T-helper 1 cell treated with Interleukin-12 subunit alpha and Interleukin-12 subunit beta and Interleukin-4 antibody, amounts not matched to agents 30 ng/mL and 1 ng/mL, for 36 hours (primary cell): ENCODE results near the gene PLEKHA6. TPM values are rescaled to one million over a fixed set of nuclear protein-coding genes. Genes with fewer than 3 reads are reported as not detected.
"Not testable (repeated sequence)": the region's sequence is repeated elsewhere in the genome, so short reads cannot be mapped to it uniquely, and the experiment has no call there.

Source experiments
- intact Hi-C: fragments of 100-400 bp; cut with micrococcal nuclease; formaldehyde crosslinking; loops from one replicate; pipeline ENCODE4 v1.15.1; 2024
- total RNA-seq: library from RNA; stranded (reverse); gene quantifications from 2 replicates; pipeline ENCODE4 v1.2.3, GENCODE V29; 2022

The PLEKHA6 gene
- total RNA-seq, 1 donor from 2014 or later: 0.32 TPM

- intact Hi-C loops: no loop called here
Observed at GRCh38 chr1:204338360-204338759, 21.4 kb downstream of the PLEKHA6 start.

- intact Hi-C loops: no loop called here
Observed at GRCh38 chr1:204337583-204337982, 22.1 kb downstream of the PLEKHA6 start.

- intact Hi-C loops: no loop called here
Observed at GRCh38 chr1:204337036-204337429, 22.7 kb downstream of the PLEKHA6 start.

- intact Hi-C loops: no loop called here
Observed at GRCh38 chr1:204336421-204337035, 23.2 kb downstream of the PLEKHA6 start.

- intact Hi-C loops: no loop called here
Observed at GRCh38 chr1:204335533-204335932, 24.2 kb downstream of the PLEKHA6 start.

GRCh38 chr1:204335085-204335484, 24.6 kb downstream of the PLEKHA6 start:
- intact Hi-C loops: no loop called here

GRCh38 chr1:204334455-204334854, 25.3 kb downstream of the PLEKHA6 start:
- intact Hi-C loops: no loop called here

- intact Hi-C loops: no loop called here
Observed at GRCh38 chr1:204333427-204333826, 26.3 kb downstream of the PLEKHA6 start.

- intact Hi-C loops: no loop called here
Observed at GRCh38 chr1:204331847-204332487, 27.8 kb downstream of the PLEKHA6 start.

- intact Hi-C loops: no loop called here
Observed at GRCh38 chr1:204331275-204331674, 28.5 kb downstream of the PLEKHA6 start.

GRCh38 chr1:204327870-204328269, 31.9 kb downstream of the PLEKHA6 start:
- intact Hi-C loops: not testable (repeated sequence)

- intact Hi-C loops: no loop called here
Observed at GRCh38 chr1:204327359-204327758, 32.4 kb downstream of the PLEKHA6 start.

GRCh38 chr1:204326771-204327300, 32.9 kb downstream of the PLEKHA6 start:
- intact Hi-C loops: no loop called here

- intact Hi-C loops: no loop called here
Observed at GRCh38 chr1:204325944-204326343, 33.8 kb downstream of the PLEKHA6 start.

- intact Hi-C loops: no loop called here
Observed at GRCh38 chr1:204323887-204324286, 35.8 kb downstream of the PLEKHA6 start.

- intact Hi-C loops: no loop called here
Observed at GRCh38 chr1:204322339-204322868, 37.3 kb downstream of the PLEKHA6 start.

- intact Hi-C loops: no loop called here
Observed at GRCh38 chr1:204321665-204322064, 38.1 kb downstream of the PLEKHA6 start.

GRCh38 chr1:204321051-204321450, 38.7 kb downstream of the PLEKHA6 start:
- intact Hi-C loops: no loop called here

- intact Hi-C loops: no loop called here
Observed at GRCh38 chr1:204320382-204320804, 39.3 kb downstream of the PLEKHA6 start.

GRCh38 chr1:204319462-204319861, 40.3 kb downstream of the PLEKHA6 start:
- intact Hi-C loops: no loop called here

- intact Hi-C loops: no loop called here
Observed at GRCh38 chr1:204319027-204319426, 40.7 kb downstream of the PLEKHA6 start.

- intact Hi-C loops: no loop called here
Observed at GRCh38 chr1:204318324-204318723, 41.4 kb downstream of the PLEKHA6 start.

GRCh38 chr1:204317170-204317569, 42.6 kb downstream of the PLEKHA6 start:
- intact Hi-C loops: no loop called here
